GM19351 (cell line): ENCODE results near the gene ACBD3.

ENCODE experiments used
- ATAC-seq: cut with Tn5 transposase; IDR thresholded peaks from one replicate; pipeline ENCODE4 v1.9.1; 2021; ENCODE audit warnings: mild to moderate bottlenecking, moderate library complexity; ENCODE audit not compliant: unreplicated experiment

ACBD3 gene

DNA sequence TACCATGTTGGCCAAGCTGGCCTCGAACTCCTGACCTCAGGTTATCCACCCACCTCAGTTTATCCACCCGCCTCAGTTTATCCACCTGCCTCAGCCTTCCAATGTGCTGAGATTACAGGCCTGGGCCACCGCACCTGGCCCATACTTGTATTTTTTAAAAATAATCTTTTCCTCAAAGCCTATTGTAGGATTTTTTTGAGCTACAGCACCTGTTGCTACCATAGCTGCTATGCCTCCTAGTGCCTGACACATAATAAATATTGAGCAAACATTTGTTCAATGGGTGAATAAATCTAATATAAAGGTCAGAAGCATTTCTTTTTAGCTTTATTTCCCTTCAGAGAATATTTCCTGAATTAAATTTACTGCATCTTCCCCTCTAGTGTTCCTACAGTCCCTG is 15.7 kb upstream of the ACBD3 start:
- ATAC-seq, result no peak

DNA sequence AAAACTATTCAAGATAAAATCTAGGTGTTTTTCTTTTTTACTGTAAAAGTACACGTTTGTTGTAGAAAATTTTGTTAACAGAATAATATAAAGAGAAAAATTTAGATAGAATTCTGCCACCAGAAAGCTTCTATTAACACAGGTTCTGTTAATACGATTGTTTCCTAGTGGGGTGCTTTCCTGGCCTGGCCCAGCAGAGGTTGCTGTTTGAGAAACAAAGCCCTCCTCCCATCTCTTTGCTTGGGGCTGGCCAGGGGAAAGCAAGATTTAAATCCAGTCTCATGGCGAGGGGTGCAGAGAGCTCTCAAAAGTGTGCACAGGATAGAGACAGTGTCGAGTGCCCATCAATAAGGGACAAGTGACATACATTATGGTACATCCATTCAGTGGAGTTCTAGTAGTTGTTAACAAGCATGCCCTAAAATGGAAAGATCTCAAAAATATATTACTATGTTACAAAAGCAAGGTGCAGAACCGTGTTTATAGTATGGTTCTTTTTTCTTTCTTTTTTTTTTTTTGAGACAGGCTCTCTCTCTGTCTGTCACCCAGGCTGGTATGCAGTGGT is 14.6 kb upstream of the ACBD3 start:
- ATAC-seq, result peak; percentile 68

DNA sequence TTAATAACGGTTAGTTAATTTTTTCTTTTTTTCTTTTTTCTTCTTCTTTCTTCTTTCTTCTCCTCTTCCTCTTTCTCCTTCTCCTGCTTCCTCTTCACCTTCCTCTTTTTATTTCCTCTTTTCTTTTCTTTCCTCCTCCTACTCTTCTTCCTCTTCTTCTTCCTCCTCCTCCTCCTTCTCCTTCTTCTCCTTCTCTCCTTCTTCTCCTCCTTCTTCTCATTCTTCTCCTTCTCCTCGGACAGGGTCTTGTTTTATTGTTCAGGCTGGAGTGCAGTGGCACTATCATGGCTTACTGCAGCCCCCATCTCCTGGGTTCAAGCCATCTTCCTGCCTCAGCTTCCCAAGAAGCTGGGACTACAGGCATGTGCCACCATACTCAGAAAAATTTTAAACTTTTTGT is 13.4 kb upstream of the ACBD3 start:
- ATAC-seq, result no peak

DNA sequence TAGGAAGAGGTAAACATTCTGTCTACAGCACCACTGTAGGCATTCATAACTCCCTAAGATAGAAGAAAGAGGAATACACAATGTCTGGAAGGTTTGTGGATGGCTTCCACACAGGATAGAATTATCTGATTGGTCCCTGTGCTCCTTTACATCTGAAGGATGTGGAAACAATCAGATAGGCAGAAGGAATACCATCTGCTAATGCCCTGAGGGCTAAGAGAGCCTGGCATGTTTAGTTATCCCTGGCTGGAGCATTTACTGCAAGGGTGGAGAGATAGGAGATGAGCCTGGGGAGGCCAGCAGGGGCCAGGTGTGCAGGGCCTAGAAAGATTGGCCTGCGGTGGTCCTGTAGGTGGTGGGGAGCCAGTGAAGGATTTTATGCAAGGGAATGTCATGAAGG is 8.6 kb upstream of the ACBD3 start:
- ATAC-seq, result no peak

DNA sequence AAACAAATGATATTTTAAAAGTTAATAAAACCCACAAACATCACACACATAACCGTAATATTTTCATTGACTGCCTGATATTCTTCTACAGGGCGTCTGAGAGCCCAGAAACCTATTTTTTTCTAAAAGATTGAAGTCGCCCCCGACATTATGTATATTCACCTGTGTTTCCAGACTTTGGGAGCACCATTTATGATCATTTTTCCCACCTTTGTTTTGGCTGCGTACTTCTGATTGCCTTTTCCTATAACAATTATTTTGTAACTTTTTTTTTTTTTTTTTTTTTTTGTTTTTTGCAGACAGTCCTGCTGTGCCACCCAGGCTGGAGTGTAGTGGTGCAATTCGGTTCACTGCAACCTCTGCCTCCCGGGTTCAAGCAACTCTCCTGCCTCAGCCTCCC is 839 bp upstream of the ACBD3 start:
- ATAC-seq, result no peak

DNA sequence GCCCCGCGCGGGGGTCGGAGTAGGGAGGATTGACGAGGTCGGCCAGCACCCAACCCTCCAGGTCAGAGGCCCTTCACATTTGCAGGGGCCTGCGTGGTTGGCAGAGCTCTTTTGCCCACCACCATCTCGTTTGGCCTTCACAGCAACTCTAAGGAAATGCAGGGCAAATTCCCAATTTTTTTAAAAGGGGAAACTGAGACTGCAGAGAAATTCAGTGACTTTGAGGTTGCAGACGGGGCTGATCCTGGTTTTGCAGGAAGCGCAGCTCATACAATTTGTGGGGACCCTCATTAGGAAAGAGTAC is 430 bp upstream of the ACBD3 start:
- ATAC-seq, result no peak

DNA sequence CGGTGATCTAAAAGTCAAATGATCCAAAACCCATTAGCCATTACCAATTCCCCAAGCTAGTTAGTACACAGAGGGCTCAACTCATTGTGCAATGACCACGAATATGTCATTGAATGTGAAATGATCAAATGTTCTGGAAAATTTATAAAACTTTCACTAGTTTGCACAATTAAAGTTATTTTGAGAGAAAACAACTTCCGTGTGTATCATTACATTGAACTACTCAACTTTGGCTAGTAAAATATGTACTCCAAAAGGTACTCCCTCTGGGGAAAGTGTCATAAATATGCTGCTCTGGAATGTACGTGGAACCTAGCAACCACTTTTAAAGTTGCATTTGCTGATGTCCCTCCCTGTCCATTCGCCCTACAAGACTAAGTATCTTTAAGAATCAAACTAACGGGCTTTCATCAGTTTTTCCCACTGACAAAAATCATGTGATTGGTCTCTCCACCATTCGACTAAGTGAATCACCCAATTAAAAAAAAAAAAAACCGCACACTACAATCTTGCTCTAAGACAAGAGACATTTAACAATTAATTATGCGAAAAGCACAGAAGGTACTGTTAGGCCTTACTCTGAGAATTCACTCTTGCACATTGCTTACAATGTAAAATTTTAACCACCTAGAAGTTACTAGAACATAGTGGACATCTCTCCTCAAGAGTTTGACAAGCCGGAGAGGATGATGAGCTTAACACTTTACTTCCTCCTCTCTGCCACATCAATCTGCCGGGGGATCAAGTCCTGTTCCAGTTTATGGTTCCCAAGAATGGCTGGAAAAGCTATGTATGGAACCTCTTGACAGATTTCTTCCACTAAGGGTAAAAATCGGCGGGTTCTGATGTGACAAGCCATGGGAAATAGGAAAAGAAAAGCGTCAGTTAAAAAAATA is 1.2 kb downstream of the ACBD3 start:
- no peak for ATAC-seq

DNA sequence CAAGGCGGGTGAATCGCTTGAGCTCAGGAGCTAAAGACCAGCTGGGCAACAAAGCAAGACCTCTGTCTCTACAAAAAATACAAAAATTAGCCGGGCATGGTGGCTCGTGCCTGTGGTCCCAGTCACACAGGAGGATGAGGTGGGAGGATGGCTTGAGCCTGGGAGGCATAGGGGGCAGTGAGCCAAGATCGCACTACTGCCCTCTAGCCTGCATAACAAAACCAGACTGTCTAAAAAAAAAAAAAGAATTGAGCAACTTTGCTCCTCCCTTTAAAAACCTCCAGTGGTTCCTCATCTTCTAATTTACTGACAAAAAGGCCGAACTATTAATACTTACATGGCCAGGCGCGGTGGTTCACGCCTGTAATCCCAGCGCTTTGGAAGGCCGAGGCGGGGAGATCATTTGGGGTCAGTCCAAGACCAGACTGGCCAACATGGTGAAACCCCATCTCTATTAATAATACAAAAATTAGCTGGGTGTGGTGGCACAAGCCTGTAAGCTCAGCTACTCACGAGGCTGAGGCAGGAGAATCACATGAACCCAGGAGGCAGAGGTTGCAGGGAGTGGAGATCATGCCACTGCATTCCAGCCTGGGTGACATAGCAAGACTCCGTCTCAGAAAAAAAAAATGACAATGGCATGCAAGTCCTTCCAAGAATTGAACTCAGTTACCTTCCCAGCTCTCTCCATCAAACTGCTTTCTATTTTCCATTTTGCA is 4.4 kb downstream of the ACBD3 start:
- ATAC-seq, result no peak

DNA sequence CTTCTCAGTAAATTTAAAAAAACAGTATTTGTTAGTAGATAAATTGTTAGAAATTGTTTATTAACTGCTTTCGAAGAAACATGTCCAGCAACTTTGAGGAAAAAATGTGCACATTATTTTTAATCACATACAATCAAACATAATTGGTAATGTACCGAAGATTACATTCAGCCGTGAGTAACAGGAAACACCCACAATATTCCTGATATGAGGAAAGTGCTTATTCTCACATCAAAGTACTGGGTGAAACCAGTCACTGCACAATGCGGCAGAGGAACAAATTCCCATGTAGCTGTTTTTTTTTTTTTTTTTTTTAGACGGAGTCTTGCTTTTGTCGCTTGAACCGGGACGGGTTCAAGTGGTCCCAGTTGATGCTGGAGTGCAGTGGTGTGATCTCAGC is 9.7 kb downstream of the ACBD3 start:
- ATAC-seq, result no peak

DNA sequence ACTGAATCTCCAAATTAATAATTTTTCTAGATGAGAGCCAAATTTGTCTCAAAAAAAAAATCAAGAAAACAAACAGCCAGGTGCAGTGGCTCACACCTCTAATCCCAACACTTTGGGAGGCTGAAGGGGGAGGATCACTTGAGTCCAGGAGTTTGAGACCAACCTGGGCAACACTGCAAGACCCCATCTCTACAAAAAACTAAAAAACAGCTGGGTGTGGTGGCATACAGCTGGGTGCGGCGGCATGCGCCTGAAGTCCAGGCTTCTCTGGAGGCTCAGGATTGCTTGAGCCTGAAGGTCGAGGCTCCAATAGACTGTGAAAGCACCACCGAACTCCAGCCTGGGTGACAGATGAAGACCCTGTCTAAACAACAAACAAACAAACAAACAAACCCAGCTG is 14.0 kb downstream of the ACBD3 start:
- no peak for ATAC-seq

DNA sequence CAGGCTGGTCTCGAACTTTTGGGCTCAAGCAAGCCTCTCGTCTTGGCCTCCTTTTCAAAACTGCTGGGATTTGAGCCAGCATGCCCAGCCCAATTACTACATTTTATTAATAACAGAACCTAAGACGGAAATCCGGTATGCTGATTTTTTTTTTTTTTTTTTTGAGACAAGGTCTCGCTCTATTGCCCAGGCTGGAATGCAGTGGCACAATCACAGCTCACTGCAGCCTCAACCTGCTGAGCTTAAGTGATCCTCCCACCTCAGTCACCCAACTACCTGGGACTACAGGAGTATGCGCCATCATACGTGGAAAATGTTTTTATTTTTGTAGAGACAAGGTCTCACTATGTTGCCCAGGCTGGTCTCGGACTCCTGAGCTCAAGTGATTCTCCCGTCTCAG is 20.2 kb downstream of the ACBD3 start:
- ATAC-seq, result no peak

DNA sequence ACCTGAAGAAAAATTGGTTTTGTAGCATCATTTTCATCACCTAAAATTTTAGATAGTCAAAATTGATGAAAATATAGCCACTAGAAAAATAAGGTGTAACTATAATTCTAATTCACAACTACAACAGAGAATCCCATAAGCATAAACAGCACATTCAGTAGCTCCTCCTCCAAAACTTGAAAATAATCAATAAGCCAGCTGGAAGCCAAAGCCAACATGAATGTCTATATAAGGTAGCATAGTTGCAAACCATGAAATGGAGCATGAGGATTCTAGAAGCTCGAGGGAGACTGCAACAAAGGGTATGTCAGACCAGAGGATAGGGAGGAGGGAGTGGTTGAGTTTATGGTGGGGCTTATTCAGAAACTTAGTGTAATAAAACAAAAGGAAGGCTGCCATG is 22.4 kb downstream of the ACBD3 start:
- ATAC-seq, result no peak

DNA sequence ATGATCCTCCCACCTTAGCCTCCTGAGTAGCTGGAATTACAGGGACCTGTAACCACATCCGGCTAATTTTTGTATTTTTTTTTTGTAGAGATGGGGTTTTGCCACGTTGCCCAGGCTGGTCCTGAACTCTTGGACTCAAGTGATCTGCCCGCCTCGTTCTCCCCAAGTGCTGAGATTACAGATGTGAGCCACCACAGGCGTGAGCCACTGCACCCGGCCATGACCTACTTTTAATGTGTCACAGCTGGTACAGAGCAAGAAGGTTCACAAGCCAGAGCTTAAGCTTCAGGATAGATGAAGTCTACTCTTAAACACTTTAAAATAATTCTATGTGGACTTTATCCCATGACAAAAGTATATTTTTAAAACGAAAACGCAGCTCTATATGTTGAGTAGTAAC is 23.6 kb downstream of the ACBD3 start:
- ATAC-seq, result no peak

DNA sequence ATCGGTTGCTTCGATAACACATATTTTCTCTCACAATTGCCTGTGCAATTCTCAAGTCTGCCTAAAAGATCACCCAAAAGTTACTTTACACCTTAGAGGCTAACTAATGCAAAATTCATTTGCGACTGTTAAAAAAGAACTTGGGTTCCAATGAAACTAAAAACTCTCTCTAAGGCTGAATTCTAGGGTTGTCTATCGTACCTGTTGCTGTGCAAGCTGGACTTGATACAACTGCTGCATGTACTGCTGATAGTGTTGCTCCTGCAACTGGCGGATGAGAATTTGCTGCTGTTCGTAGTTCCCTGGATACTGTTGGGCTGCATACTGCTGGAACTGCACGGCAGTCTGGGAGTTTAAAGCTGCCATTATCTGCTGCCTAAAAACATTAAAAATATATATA is 27.6 kb downstream of the ACBD3 start:
- no peak for ATAC-seq

DNA sequence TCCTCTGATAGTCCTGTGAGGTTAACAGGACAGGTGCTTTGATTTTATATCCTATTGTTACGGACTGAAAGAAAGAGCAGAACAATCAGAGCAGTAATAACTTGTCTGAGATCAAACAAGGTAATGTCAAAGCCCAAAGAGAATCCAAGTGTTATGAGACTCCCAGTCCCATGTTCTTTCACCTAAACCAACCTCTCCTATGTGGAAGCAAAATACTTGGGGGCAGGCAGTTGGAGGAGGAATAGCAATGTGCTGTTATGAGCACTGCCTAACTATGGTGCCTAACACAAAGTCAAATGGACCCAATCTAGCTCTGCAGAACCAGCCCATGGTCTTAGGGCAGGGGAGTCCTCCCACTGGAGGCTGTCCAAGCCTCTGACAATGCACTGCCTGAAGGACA is 28.1 kb downstream of the ACBD3 start:
- no peak for ATAC-seq

DNA sequence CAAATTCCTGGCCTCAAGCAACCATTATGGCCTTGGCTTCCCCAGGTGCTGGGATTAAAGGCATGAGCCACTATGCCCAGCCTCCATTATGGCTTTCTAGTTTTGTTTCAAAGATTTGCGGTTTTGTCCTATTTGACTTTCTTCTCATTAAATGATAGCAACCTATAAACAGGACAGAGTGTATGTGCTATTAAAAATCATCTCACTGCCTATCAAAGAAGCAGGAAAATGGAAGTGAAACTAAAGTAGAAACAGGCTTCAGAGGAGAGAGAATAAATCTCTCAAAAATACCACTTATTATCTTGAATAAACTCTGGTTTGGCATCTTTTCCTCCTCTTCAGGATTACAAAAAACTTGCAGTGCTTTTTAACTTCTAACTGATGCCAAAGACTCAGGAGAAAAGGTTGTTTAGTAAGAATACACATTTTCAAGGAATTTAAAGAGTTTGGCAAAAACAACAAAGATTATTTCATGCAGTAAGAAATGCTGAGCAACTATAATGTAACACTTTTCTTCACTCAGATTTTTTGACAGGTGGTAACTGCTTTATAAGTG is 28.7 kb downstream of the ACBD3 start:
- no peak for ATAC-seq

DNA sequence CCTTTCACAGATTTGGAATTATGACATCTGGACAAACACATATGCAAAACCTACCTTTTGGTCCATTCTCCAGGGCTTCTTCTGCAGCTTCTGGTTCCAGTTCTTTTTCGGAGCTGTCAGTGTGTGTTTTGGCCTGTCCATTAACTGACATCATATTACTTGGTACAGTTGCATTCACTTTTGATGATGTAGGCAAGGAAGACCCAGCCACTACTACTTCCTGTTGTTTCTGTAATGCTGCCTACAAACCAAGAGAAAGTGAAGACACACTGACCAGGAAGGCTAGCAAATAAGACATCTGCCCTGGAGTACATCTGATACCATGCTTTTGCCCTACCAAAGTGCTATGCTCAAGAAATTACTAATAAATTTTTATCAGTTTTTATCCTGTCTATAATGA is 31.9 kb downstream of the ACBD3 start:
- ATAC-seq, result no peak

DNA sequence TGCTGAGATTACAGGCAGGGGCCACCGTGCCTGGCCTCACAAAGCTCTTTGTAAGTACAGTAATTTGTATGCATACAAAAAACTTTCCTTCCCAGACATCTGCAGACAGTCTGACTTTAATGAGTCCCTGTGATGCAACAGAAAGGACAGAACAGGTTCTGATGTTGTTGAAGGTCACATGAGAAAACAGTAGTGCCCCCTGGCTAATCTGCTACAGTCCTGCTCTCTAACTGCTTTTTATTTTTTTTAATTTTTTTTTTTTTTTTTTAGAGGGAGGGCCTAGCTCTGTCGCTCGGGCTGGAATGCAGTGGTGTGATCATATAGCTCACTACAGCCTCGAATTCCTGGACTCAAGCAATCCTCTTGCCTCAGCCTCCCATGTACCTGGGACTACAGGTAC is 36.7 kb downstream of the ACBD3 start:
- no peak for ATAC-seq

DNA sequence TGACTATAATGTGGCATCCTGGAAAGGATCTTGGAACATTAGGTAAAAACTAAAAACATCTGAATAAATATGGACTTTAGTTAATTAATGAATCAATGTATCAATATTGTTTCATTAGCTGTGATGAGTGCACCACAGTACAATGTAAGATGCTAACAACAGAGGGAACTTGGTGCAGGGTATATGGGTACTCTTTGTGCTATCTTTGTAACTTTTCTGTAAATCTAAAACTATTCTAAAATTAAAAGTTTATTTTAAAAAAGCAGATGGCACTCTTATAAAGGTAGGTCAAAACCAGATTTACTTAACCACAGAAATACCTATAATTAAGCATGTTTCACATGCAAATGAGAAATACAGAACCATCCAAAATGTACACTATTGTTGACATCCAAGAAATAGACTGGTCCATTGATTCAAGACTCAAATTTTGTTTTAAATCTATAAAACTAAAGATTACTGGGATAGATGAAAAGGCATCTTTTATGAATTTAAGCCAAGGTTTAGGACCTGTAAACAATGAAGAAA is 38.4 kb downstream of the ACBD3 start:
- no peak for ATAC-seq

DNA sequence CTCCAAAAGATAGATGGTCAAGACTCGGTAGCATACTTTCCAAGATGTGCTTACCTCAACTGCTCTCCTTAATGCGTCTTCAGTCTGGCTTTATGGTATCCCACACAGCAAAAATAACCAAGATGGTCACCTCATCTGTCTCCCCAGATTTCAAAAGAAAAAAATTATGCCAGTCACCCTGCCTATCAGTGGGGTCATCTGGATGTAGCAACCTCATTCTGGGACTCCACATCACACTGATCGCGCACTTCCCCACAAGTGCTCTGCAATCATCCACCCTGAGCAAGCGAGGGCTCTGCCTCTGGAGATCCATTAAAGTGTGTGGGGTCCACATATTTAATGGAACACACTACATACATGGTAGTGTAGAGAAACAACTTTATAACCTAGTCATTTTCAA is 42.5 kb downstream of the ACBD3 start:
- no peak for ATAC-seq

DNA sequence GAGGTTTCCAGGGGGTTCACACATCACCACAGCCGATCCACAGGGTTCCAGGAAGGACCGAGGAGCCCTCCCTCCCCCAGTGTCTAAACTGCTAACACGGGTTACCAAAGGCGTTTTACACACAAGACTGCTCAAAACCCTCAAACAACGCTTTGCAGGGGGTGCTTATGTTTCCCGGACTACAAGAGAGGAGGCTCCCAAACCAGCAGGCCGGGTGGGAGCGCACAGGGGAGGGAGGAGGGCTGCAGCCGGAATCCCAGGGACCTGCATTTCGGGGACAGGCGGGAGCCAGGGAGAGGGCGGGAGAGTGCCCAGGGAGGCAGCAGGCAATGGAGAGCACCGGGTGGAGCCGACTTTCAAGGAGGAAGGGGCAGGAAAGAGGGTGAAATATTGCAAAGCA is 50.8 kb downstream of the ACBD3 start:
- ATAC-seq, result no peak
